ENCODE measurements around the gene UFM1.
"Not testable (repeated sequence)": the region's sequence is repeated elsewhere in the genome, so short reads cannot be mapped to it uniquely, and the experiment has no call there.

The UFM1 gene

GRCh38 chr13:38365661-38366060 is 16.0 kb downstream of the UFM1 start:
- DNase-seq (ENCODE audit: low read depth) = no peak

DNA sequence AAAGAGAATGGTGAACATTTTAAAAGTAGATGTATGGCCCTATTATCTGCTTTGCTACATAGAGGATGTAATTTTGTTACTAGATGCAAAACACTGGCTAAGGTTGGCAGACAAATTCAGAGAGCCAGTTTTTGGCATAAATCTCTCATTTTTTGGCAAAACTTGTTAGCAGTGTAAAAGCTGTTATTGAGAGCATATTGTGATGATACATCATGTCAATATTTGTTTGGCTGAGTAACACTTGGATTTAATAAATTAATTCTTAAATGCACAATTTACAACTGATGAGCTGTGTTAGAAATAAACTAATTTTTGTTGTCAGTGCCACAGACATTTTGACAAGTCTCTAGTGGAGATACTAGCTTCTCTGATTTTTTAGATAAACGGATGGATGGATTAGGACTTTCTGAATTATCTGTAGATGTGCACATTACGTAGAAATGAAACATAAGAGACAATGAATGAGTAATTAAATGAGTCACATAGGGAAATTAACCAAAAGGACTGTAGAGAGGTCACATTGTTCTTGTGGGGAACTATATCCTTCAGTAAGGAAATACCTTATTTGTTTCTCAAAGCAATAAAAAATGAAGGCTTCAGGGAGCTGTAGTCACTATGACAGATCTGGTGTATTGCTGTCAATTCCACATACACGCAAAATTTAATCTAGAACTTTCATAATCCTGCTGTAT is 17.4 kb downstream of the UFM1 start:
- no peak for DNase-seq (ENCODE audit: low read depth)

DNA sequence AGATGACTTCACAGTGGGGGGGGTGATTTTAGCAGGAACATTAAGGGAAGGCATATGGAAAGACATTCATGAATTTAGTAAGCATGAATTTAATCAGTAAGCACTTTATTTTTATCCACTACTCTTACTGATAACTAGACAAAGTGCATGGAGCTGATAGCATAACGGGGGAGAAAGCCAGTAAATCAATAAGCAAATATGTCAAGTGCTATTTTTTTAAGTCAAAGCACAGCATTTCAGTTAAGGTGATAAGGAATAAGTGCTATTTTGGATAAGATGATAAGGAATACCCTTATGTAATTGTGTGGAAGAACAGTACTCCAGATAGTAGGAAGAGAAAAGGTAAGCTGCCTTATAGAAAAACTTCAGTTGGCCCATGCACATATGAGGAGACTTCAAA is 19.4 kb downstream of the UFM1 start:
- DNase-seq (ENCODE audit: low read depth) = no peak

GRCh38 chr13:38370096-38370495 is 20.4 kb downstream of the UFM1 start:
- DNase-seq (ENCODE audit: low read depth) = not testable (repeated sequence)

GRCh38 chr13:38372820-38373383 is 23.3 kb downstream of the UFM1 start:
- DNase-seq (ENCODE audit: low read depth) = no peak

DNA sequence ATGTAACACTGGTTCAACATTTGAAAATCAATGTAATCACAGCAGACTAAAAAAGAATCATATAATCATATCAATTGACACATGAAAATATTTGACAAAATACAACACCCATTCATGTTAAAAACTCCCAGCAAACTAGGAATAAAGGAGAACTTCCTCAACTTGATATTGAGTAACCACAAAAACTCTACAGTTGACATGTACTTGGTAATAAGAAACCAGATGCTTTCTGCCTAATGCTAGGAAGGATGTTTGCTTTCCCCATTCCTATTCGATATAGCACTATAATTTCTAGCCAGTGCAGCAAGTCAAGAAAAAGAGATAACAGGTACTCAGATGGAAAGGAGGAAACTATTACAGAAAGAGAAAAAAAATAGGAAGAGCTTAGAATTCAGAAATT is 26.9 kb downstream of the UFM1 start:
- DNase-seq (ENCODE audit: low read depth) = no peak

GRCh38 chr13:38381890-38382289 is 32.2 kb downstream of the UFM1 start:
- no peak for DNase-seq (ENCODE audit: low read depth)

DNA sequence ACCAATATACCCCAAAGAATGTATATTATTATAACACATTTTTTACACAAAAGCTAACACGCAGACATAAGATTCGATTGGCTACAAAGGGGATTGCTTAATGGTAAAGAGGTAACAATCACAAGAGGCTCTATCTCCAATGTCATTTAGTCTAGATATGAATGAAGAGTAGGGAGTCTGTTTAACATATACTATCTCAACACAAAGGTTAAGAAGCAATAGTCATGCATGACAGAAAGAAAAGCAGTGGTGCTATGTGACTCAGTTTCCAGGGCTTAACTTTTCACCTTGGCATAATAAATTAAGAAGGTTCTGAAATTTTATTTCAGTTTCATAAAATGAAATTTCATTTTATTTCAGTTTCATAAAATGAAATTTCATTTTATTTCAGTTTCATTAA is 33.3 kb downstream of the UFM1 start:
- DNase-seq (ENCODE audit: low read depth) = no peak

DNA sequence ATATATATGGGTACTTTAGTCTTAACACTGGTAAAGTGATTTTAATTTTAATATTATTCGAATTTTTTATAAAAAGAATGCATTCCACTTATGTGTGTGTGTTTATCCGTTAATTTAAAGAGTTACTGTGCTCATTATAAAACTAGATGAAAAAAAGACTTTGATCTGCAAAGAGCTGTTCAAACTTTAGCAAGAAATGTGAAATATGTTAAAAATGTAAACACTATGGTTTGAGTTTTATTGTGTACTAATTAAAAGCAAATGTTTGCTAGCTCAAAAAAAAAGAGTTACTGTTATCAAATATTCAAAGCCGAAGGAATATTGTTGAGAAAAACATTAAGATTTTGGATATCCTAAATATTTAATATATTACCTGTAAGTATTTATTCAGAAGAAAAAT is 34.5 kb downstream of the UFM1 start:
- no peak for DNase-seq (ENCODE audit: low read depth)

- no peak for DNase-seq (ENCODE audit: low read depth)
Observed at GRCh38 chr13:38385153-38385891, 35.7 kb downstream of the UFM1 start.

DNA sequence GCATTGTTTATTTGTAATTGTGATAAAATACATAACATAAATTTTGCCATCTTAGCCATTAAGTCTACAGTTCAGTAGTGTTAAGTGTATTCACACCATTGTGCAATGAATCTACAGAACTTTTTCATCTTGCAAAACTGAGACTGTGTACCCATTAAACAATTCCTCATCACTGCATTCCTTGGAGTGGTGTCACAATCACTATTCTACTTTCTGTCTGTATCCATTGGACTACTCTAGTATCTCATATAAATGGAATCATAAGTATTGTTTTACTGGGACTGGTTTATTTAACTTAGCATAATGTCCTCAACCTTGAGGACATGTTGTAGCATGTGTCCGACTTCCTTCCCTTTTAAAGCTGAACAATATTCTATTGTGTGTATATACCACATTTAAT is 36.8 kb downstream of the UFM1 start:
- no peak for DNase-seq (ENCODE audit: low read depth)

GRCh38 chr13:38391341-38391740 is 41.7 kb downstream of the UFM1 start:
- DNase-seq (ENCODE audit: low read depth) = no peak

GRCh38 chr13:38394777-38395496 is 45.3 kb downstream of the UFM1 start:
- no peak for DNase-seq (ENCODE audit: low read depth)

GRCh38 chr13:38395497-38395788 is 45.8 kb downstream of the UFM1 start:
- DNase-seq (ENCODE audit: low read depth) = no peak

GRCh38 chr13:38398711-38399493 is 49.3 kb downstream of the UFM1 start:
- no peak for DNase-seq (ENCODE audit: low read depth)

DNA sequence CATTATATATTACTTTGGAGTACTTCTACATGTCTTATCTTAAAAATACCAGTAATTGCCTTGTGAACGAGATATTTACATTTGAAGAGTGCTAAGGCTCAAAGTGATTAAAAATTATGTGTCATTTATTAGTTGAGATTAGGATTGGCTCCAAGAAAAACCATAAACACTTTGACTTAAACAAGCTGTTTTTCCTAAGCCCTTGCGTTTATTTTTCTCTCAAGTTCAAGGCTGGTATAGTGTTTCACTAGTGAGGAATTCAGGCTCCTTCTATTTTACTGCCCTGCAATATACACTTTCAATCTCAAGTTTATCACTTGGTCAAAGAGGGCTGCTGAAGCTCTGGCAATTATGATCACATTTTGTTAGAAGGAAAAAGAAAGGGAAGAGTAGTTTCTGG is 49.9 kb downstream of the UFM1 start:
- no peak for DNase-seq (ENCODE audit: low read depth)

DNA sequence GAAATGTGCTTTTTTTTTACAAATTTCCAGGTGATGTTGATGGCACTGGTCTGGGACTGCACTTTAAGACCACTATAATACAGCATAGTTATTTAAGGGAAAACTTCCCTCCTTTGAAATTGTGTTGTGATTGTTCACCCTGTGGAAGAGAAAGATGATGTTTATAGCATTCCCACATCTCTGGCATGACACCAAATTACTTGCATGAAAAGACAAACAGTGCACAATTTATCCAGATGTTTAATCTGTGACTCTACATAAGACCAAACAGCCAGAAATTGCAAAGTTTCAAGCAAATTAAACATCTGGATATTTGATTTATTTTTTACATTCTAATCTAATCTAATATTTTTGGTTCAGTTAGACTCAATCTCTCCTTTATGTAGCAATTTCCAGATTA is 51.6 kb downstream of the UFM1 start:
- DNase-seq (ENCODE audit: low read depth) = no peak

DNA sequence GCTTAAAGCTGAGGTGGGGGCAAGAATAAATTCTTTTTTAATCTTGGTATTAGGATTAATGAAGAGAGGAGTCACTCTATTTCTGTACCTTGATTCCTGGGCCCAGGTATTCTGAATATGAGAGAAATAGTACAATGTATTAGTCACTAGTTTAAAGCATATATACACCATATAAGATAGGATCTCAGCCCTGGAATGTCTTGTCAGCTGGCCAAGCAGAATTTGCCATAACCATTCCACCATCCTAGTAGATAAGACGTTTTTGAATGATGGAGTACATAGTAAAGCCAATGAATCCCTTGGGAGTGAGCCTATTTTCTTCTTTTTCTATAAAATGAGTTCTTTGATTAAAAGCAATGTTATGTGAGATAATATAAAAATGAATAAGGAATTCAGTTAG is 55.6 kb downstream of the UFM1 start:
- DNase-seq (ENCODE audit: low read depth) = no peak

- no peak for DNase-seq (ENCODE audit: low read depth)
Observed at GRCh38 chr13:38409771-38410170, 60.1 kb downstream of the UFM1 start.

- DNase-seq (ENCODE audit: low read depth) = no peak
Observed at GRCh38 chr13:38412266-38412665, 62.6 kb downstream of the UFM1 start.

Measured in stimulated activated CD8-positive, alpha-beta memory T cell treated with anti-CD3 and anti-CD28 coated beads, Interleukin-12 subunit alpha, Interleukin-12 subunit beta, amount 100 ng/mL, for 1 hour (primary cell).